Endothelial cell of umbilical vein (primary cell): ENCODE measurements around the gene TESK1.
"Not testable (repeated sequence)": the region's sequence is repeated elsewhere in the genome, so short reads cannot be mapped to it uniquely, and the experiment has no call there.

ENCODE experiments used
- CTCF ChIP-seq, 2 donors: IDR thresholded peaks; 1 replicate in 1 of 2; 2 replicates in 1 of 2; pipeline ENCODE4 v1.5.1; 2011; ENCODE audit warnings: low read length in 2 of 2, mild to moderate bottlenecking in 2 of 2, moderate library complexity in 2 of 2, control low read depth in 1 of 2, inconsistent platforms in 1 of 2, low read depth in 1 of 2; ENCODE audit not compliant: insufficient read depth in 1 of 2; ENCODE audit errors: extremely low read depth in 1 of 2
- EZH2 ChIP-seq: IDR thresholded peaks from 2 replicates; pipeline ENCODE4 v1.6.1; 2012; ENCODE audit warnings: borderline replicate concordance, low read depth, mild to moderate bottlenecking, moderate library complexity, low read length, inconsistent platforms; ENCODE audit not compliant: severe bottlenecking
- MAX ChIP-seq: IDR thresholded peaks from 2 replicates; pipeline ENCODE4 v1.6.1; 2011; ENCODE audit not compliant: insufficient read depth, insufficient read length
- MYC ChIP-seq: IDR thresholded peaks from one replicate; pipeline ENCODE4 v1.6.1; 2011; ENCODE audit warnings: mild to moderate bottlenecking, low read depth, low read length
- POLR2AphosphoS5 ChIP-seq: IDR thresholded peaks from 2 replicates; pipeline ENCODE4 v1.6.1; 2012; ENCODE audit warnings: low read depth, mild to moderate bottlenecking, control low read depth, low read length, moderate library complexity; ENCODE audit not compliant: insufficient read depth

- TF ChIP-seq CTCF (IDR thresholded peaks at IDR 0.05; ENCODE audit: extremely low read depth in 1 of 2, insufficient read depth in 1 of 2, low read depth in 1 of 2, low read length in 2 of 2); EZH2; POLR2AphosphoS5; MYC; MAX: not testable (repeated sequence)
These were observed 35.4 kb downstream of the TESK1 start for GRCh38 chr9:35640431-35640830.
